Dermis lymphatic vessel endothelial cell (primary cell): Measurements from ENCODE around the gene EXOSC6. TPM values are rescaled to one million over a fixed set of nuclear protein-coding genes. Genes with fewer than 3 reads are reported as not detected.

Experiments
- total RNA-seq: library from RNA; depleted of rRNA; stranded (reverse); fragments of >200 nt; gene quantifications from 2 replicates; pipeline ENCODE4 v1.2.1, GENCODE V29; 2014

Gene EXOSC6
- total RNA-seq: 41.0 and 42.9 TPM in 2 replicates

GRCh38 chr16:70251629-70252354 is at the start of gene EXOSC6:
Gene EXOSC6, minus strand, starts transcription at chr16:70251940. Its CDS starts 40 bp downstream, at chr16:70251900.

GRCh38 chr16:70298988-70299938 is 47.5 kb upstream of the EXOSC6 start, which contains the start of gene DDX19B:
Gene DDX19B, plus strand, starts transcription at chr16:70299186. Its CDS starts 112 bp downstream, at chr16:70299298.

GRCh38 chr16:70289229-70290094 is 37.7 kb upstream of the EXOSC6 start, which contains the start of gene AARS1:
Gene AARS1, minus strand, starts transcription at chr16:70289506. Its CDS starts 6,743 bp downstream, at chr16:70282763.

Other genes with a start within 250 kb of the EXOSC6 start
- 27.6 and 50.5 TPM in 2 replicates for gene PDPR, start 137.6 kb downstream of the EXOSC6 start, total RNA-seq
- gene CLEC18C, start 78.2 kb downstream of the EXOSC6 start, total RNA-seq: under 0.01 TPM in 1 of 2 replicates, not detected in the other
- gene AARS1, start 37.6 kb upstream of the EXOSC6 start, total RNA-seq: 85.2 and 89.6 TPM in 2 replicates
- gene DDX19B, start 47.2 kb upstream of the EXOSC6 start, total RNA-seq: 19.5 and 25.9 TPM in 2 replicates
- gene DDX19A, start 95.0 kb upstream of the EXOSC6 start, total RNA-seq: 29.2 and 31.6 TPM in 2 replicates
- gene ST3GAL2, start 187.2 kb upstream of the EXOSC6 start, total RNA-seq: 37.2 and 42.8 TPM in 2 replicates
- gene FCSK, start 202.7 kb upstream of the EXOSC6 start, total RNA-seq: 8.0 and 8.7 TPM in 2 replicates